ENCODE data around the gene PLD2.
A peak's percentile ranks its signal among the peaks of the same experiment; 100 is the strongest.
"Not testable (repeated sequence)": the region's sequence is repeated elsewhere in the genome, so short reads cannot be mapped to it uniquely, and the experiment has no call there.

Gene PLD2

GRCh38 chr17:4815043-4815675 lies 8.2 kb downstream of the PLD2 start:
- no peak overlapping the region for H3K27ac ChIP-seq
- no peak for DNase-seq (ENCODE audit: low spot score)
- H3K4me3 ChIP-seq, result no peak overlapping the region
- no peak for TF ChIP-seq CTCF (IDR thresholded peaks at IDR 0.05)

GRCh38 chr17:4816826-4817225 lies 9.9 kb downstream of the PLD2 start:
- no peak for TF ChIP-seq CTCF (IDR thresholded peaks at IDR 0.05)
- Histone ChIP-seq H3K27ac (no peak overlapping the region), H3K4me3 (no peak overlapping the region)
- DNase-seq (ENCODE audit: low spot score), result no peak

GRCh38 chr17:4818276-4818675 lies 11.3 kb downstream of the PLD2 start:
- no peak overlapping the region for H3K27ac ChIP-seq
- TF ChIP-seq CTCF (IDR thresholded peaks at IDR 0.05), result no peak
- no peak for DNase-seq (ENCODE audit: low spot score)
- no peak overlapping the region for H3K4me3 ChIP-seq

- no peak for DNase-seq (ENCODE audit: low spot score)
- TF ChIP-seq CTCF (IDR thresholded peaks at IDR 0.05), result no peak
- Histone ChIP-seq H3K27ac (no peak overlapping the region), H3K4me3 (no peak overlapping the region)
Observed at GRCh38 chr17:4822835-4823234, 15.9 kb downstream of the PLD2 start.

- TF ChIP-seq CTCF (IDR thresholded peaks at IDR 0.05), result no peak
- no peak for DNase-seq (ENCODE audit: low spot score)
- Histone ChIP-seq H3K27ac (no peak overlapping the region), H3K4me3 (no peak overlapping the region)
Observed at GRCh38 chr17:4823373-4824089, 16.6 kb downstream of the PLD2 start.

- no peak overlapping the region for H3K4me3 ChIP-seq
- H3K27ac ChIP-seq, result no peak overlapping the region
- TF ChIP-seq CTCF (IDR thresholded peaks at IDR 0.05), result no peak
- no peak for DNase-seq (ENCODE audit: low spot score)
Observed at GRCh38 chr17:4827399-4827798, 20.4 kb downstream of the PLD2 start.

- Histone ChIP-seq H3K27ac (peak overlapping the region; percentile 92 to 97), H3K4me3 (peak overlapping the region; percentile 100)
Observed at GRCh38 chr17:4832829-4833177, 25.9 kb downstream of the PLD2 start.

More at GRCh38 chr17:4832829-4833177, 25.9 kb downstream of the PLD2 start:
- not testable (repeated sequence) for DNase-seq (ENCODE audit: low spot score)
